ENCODE results near the gene CLSTN1.

The CLSTN1 gene

GRCh38 chr1:9823943-9824701, at the start of gene CLSTN1:
Gene CLSTN1 (minus strand): TSS chr1:9823965. CDS start chr1:9823733, 232 bp downstream.
- DNase-seq (ENCODE audit: low read depth) = peak; percentile 45
- TF ChIP-seq CTCF (IDR thresholded peaks at IDR 0.05; ENCODE audit: low read depth, low read length, missing control alignments) = no peak
- H3K4me3 ChIP-seq (ENCODE audit: low read depth, low read length) = peak within 1 kb of the TSS; percentile 92

- no peak overlapping the region for H3K4me3 ChIP-seq (ENCODE audit: low read depth, low read length)
- TF ChIP-seq CTCF (IDR thresholded peaks at IDR 0.05; ENCODE audit: low read depth, low read length, missing control alignments) = no peak
- no peak for DNase-seq (ENCODE audit: low read depth)
Measured at GRCh38 chr1:9873385-9873784, 49.6 kb upstream of the CLSTN1 start.

- TF ChIP-seq CTCF (IDR thresholded peaks at IDR 0.05; ENCODE audit: low read depth, low read length, missing control alignments) = no peak
- H3K4me3 ChIP-seq (ENCODE audit: low read depth, low read length) = no peak overlapping the region
- no peak for DNase-seq (ENCODE audit: low read depth)
Measured at GRCh38 chr1:9872430-9873165, 48.8 kb upstream of the CLSTN1 start.

GRCh38 chr1:9871707-9872425, 48.1 kb upstream of the CLSTN1 start:
- H3K4me3 ChIP-seq (ENCODE audit: low read depth, low read length) = no peak overlapping the region
- no peak for TF ChIP-seq CTCF (IDR thresholded peaks at IDR 0.05; ENCODE audit: low read depth, low read length, missing control alignments)
- no peak for DNase-seq (ENCODE audit: low read depth)

GRCh38 chr1:9871021-9871420, 47.3 kb upstream of the CLSTN1 start:
- no peak for DNase-seq (ENCODE audit: low read depth)
- no peak for TF ChIP-seq CTCF (IDR thresholded peaks at IDR 0.05; ENCODE audit: low read depth, low read length, missing control alignments)
- no peak overlapping the region for H3K4me3 ChIP-seq (ENCODE audit: low read depth, low read length)

- no peak for TF ChIP-seq CTCF (IDR thresholded peaks at IDR 0.05; ENCODE audit: low read depth, low read length, missing control alignments)
- no peak overlapping the region for H3K4me3 ChIP-seq (ENCODE audit: low read depth, low read length)
- DNase-seq (ENCODE audit: low read depth) = no peak
Measured at GRCh38 chr1:9870572-9870971, 46.8 kb upstream of the CLSTN1 start.

Measured in GM12864 (cell line).